ENCODE data around the gene SSTR4. TPM values are rescaled to one million over a fixed set of nuclear protein-coding genes. Genes with fewer than 3 reads are reported as not detected.
A peak's percentile ranks its signal among the peaks of the same experiment; 100 is the strongest.

The SSTR4 gene
- total RNA-seq, 1 experiment from 2014 or later = not detected

GRCh38 chr20:23021541-23021940 lies 13.6 kb upstream of the SSTR4 start:
- no peaks in the 10 kb centered on the region for H3K9me3 ChIP-seq (ENCODE audit: control insufficient read depth in 1 of 2, insufficient read depth in 1 of 2, low read depth in 1 of 2, low read length in 2 of 2)
- DNase-seq (ENCODE audit: low read depth, low spot score) (no peak), ATAC-seq (no peak)
- no TSS peak for BruUV-seq (replicated peaks)
- no peaks in the 10 kb centered on the region for H3K36me3 ChIP-seq (ENCODE audit: control insufficient read depth in 1 of 2, insufficient read depth in 2 of 2, low read length in 2 of 2)
- ChIA-PET RAD21 (ENCODE audit: low non-redundant PET in 1 of 2, low total read pairs in 2 of 2, uncharacterized antibody in 2 of 2, unreplicated experiment in 2 of 2) (no interaction called here), CTCF (no interaction called here), POLR2A (no interaction called here)
- H3K9ac ChIP-seq (ENCODE audit: low read length) = no peak overlapping the region
- no peak overlapping the region for H3K27ac ChIP-seq (ENCODE audit: low read depth, low read length)
- H3K4me3 ChIP-seq (replicated peaks in 1 of 2; ENCODE audit: low read depth in 1 of 2, low read length in 2 of 2) = no peak overlapping the region
- intact Hi-C loops (cut with micrococcal nuclease) = no loop called here
- TF ChIP-seq ZNF274 (IDR thresholded peaks at IDR 0.05; ENCODE audit: low read depth, low read length) (no peak), RAD21 (IDR thresholded peaks at IDR 0.05; ENCODE audit: low read depth) (peak; percentile 9; the same call in 1 of the 2 replicates)
- H4K20me1 ChIP-seq (ENCODE audit: insufficient read depth) = no peaks in the 10 kb centered on the region
- H3K4me2 ChIP-seq (ENCODE audit: low read length) = no peak overlapping the region
- H3K4me1 ChIP-seq (ENCODE audit: control insufficient read depth in 1 of 2, insufficient read depth in 2 of 2, low read length in 2 of 2) = no peaks in the 10 kb centered on the region
- H3K9me2 ChIP-seq (ENCODE audit: insufficient read depth) = no peaks in the 10 kb centered on the region
- H2AFZ ChIP-seq (ENCODE audit: low read depth, low read length, poor library complexity, severe bottlenecking) = no peak overlapping the region
- no peaks in the 10 kb centered on the region for H3K79me2 ChIP-seq (ENCODE audit: insufficient read depth, low read length)
- 0 out of 2 replicates have a peak, but pooled peaks cover 3% of the 10 kb centered on the region for H3K27me3 ChIP-seq (ENCODE audit: insufficient read depth, low read length)

- CTCF ChIA-PET = no interaction called here
- ATAC-seq = no peak
- H3K4me1 ChIP-seq (ENCODE audit: control insufficient read depth in 1 of 2, insufficient read depth in 2 of 2, low read length in 2 of 2) = no peaks in the 10 kb centered on the region
These were observed 13.2 kb upstream of the SSTR4 start for GRCh38 chr20:23021951-23022350.

More at GRCh38 chr20:23021951-23022350, 13.2 kb upstream of the SSTR4 start:
- no peaks in the 10 kb centered on the region for H4K20me1 ChIP-seq (ENCODE audit: insufficient read depth)
- H3K9me3 ChIP-seq (ENCODE audit: control insufficient read depth in 1 of 2, insufficient read depth in 1 of 2, low read depth in 1 of 2, low read length in 2 of 2) = no peaks in the 10 kb centered on the region
- no peaks in the 10 kb centered on the region for H3K79me2 ChIP-seq (ENCODE audit: insufficient read depth, low read length)
- no peak for DNase-seq (ENCODE audit: low read depth, low spot score)
- H3K27me3 ChIP-seq (ENCODE audit: insufficient read depth, low read length) = 0 out of 2 replicates have a peak, but pooled peaks cover 3% of the 10 kb centered on the region
- POLR2A ChIA-PET = no interaction called here
- TF ChIP-seq, protein P1, sequence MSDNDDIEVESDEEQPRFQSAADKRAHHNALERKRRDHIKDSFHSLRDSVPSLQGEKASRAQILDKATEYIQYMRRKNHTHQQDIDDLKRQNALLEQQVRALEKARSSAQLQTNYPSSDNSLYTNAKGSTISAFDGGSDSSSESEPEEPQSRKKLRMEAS (IDR thresholded peaks at IDR 0.05) = no peak
- TF ChIP-seq SP1 (IDR thresholded peaks at IDR 0.05; ENCODE audit: low read depth) (no peak), SRF (IDR thresholded peaks at IDR 0.05; ENCODE audit: low read depth) (no peak), ATF3 (IDR thresholded peaks at IDR 0.05) (no peak), FOSL1 (IDR thresholded peaks at IDR 0.05; ENCODE audit: low read depth) (no peak), JUND (IDR thresholded peaks at IDR 0.05) (no peak), ZFX (IDR thresholded peaks at IDR 0.05) (no peak), EZH2 (IDR thresholded peaks at IDR 0.05) (no peak), TCF7L2 (IDR thresholded peaks at IDR 0.05; ENCODE audit: borderline replicate concordance, extremely low read depth, insufficient read depth, insufficient read length) (no peak)
- TF ChIP-seq, protein P2, sequence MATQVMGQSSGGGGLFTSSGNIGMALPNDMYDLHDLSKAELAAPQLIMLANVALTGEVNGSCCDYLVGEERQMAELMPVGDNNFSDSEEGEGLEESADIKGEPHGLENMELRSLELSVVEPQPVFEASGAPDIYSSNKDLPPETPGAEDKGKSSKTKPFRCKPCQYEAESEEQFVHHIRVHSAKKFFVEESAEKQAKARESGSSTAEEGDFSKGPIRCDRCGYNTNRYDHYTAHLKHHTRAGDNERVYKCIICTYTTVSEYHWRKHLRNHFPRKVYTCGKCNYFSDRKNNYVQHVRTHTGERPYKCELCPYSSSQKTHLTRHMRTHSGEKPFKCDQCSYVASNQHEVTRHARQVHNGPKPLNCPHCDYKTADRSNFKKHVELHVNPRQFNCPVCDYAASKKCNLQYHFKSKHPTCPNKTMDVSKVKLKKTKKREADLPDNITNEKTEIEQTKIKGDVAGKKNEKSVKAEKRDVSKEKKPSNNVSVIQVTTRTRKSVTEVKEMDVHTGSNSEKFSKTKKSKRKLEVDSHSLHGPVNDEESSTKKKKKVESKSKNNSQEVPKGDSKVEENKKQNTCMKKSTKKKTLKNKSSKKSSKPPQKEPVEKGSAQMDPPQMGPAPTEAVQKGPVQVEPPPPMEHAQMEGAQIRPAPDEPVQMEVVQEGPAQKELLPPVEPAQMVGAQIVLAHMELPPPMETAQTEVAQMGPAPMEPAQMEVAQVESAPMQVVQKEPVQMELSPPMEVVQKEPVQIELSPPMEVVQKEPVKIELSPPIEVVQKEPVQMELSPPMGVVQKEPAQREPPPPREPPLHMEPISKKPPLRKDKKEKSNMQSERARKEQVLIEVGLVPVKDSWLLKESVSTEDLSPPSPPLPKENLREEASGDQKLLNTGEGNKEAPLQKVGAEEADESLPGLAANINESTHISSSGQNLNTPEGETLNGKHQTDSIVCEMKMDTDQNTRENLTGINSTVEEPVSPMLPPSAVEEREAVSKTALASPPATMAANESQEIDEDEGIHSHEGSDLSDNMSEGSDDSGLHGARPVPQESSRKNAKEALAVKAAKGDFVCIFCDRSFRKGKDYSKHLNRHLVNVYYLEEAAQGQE (IDR thresholded peaks at IDR 0.05; ENCODE audit: low read depth) = no peak
- RAD21 ChIA-PET (ENCODE audit: low non-redundant PET in 1 of 2, low total read pairs in 2 of 2, uncharacterized antibody in 2 of 2, unreplicated experiment in 2 of 2) = no interaction called here
- no peak overlapping the region for H3K9ac ChIP-seq (ENCODE audit: low read length)
- H3K4me2 ChIP-seq (ENCODE audit: low read length) = no peak overlapping the region
- no peaks in the 10 kb centered on the region for H3K36me3 ChIP-seq (ENCODE audit: control insufficient read depth in 1 of 2, insufficient read depth in 2 of 2, low read length in 2 of 2)
- no peaks in the 10 kb centered on the region for H3K9me2 ChIP-seq (ENCODE audit: insufficient read depth)
- no peak overlapping the region for H3K4me3 ChIP-seq (replicated peaks in 1 of 2; ENCODE audit: low read depth in 1 of 2, low read length in 2 of 2)
- H3K27ac ChIP-seq (ENCODE audit: low read depth, low read length) = no peak overlapping the region
- H2AFZ ChIP-seq (ENCODE audit: low read depth, low read length, poor library complexity, severe bottlenecking) = no peak overlapping the region
- intact Hi-C loops (cut with micrococcal nuclease) = no loop called here
- BruUV-seq (replicated peaks) = no TSS peak

Data from HCT116 (cell line).